GM12878 (cell line): ENCODE measurements around the gene GNLY. TPM values are rescaled to one million over a fixed set of nuclear protein-coding genes. Genes with fewer than 3 reads are reported as not detected.

Source experiments
- ATAC-seq: fragments of 200-7000 bp; cut with Tn5 transposase; 3 replicates; pipeline ENCODE4 v1.9.1; 2020; ENCODE audit warnings: mild to moderate bottlenecking, moderate library complexity
- BruUV-seq: library from RNA; stranded (reverse); fragments of 400-500 nt; replicated peaks from 2 replicates; lab custom pipeline; 2021; lab: Mats Ljungman, UMichigan
- CTCF ChIA-PET: fragments of 300-600 bp; sonication (Branson Sonifier 250); formaldehyde crosslinking; extraction: SDS; loops from one replicate; lab custom pipeline; 2021; ENCODE audit warnings: inconsistent platforms; lab: Yijun Ruan, JAX
- POLR2A ChIA-PET: fragments of 350-600 bp; formaldehyde crosslinking; extraction: SDS; loops from one replicate; lab custom pipeline; 2021; ENCODE audit warnings: inconsistent platforms; lab: Charles Lee
- RAD21 ChIA-PET: fragments of 300-600 bp; sonication (Branson Sonifier 250); formaldehyde crosslinking; loops from one replicate; lab custom pipeline; 2023; ENCODE audit warnings: antibody characterized with exemption; ENCODE audit not compliant: unreplicated experiment; lab: Charles Lee
- SMC1A ChIA-PET: fragments of 300-600 bp; sonication (Branson Sonifier 250); formaldehyde crosslinking; loops from one replicate; lab custom pipeline; 2023; ENCODE audit not compliant: unreplicated experiment, uncharacterized antibody; lab: Charles Lee
- DNase-seq: peaks from one replicate; pipeline ENCODE4 v3.0.0-alpha.2; 2011; ENCODE audit warnings: low read depth, low spot score
- FAIRE-seq: peaks from 3 replicates; lab custom pipeline; 2011; peaks lifted over from hg19 to GRCh38; lab: Jason Lieb, UNC
- H2AFZ ChIP-seq: 2 replicates; pipeline ENCODE4 v1.6.0; 2011; ENCODE audit warnings: low read depth, low read length, control low read depth; ENCODE audit not compliant: control insufficient read depth
- H3K27ac ChIP-seq: 2 replicates; pipeline ENCODE4 v1.5.1; 2011; ENCODE audit warnings: control low read depth; ENCODE audit not compliant: control insufficient read depth, insufficient read depth
- H3K27me3 ChIP-seq, 2 experiments: replicated peaks in 1 of 2; 2 replicates each; pipeline versions ENCODE4 v1.6.0 to v1.6.1; 2011; ENCODE audit warnings: low read length in 1 of 2; ENCODE audit not compliant: control insufficient read depth in 2 of 2, insufficient read depth in 2 of 2
- H3K36me3 ChIP-seq, 2 experiments: 2 replicates each; pipeline ENCODE4 v1.5.1; 2011; ENCODE audit warnings: low read length in 1 of 2; ENCODE audit not compliant: control insufficient read depth in 2 of 2, insufficient read depth in 2 of 2
- H3K4me1 ChIP-seq: 2 replicates; pipeline ENCODE4 v1.6.1; 2011; ENCODE audit warnings: mild to moderate bottlenecking, low read length, moderate library complexity, mixed read lengths; ENCODE audit not compliant: control insufficient read depth, insufficient read depth
- H3K4me2 ChIP-seq: 2 replicates; pipeline ENCODE4 v1.6.0; 2011; ENCODE audit warnings: control low read depth; ENCODE audit not compliant: control insufficient read depth, insufficient read depth
- H3K4me3 ChIP-seq: fragments of 200-600 bp; sonication (generic); 2 replicates; pipeline ENCODE4 v1.5.1; 2016
- H3K79me2 ChIP-seq: 2 replicates; pipeline ENCODE4 v1.6.0; 2011; ENCODE audit warnings: low read length; ENCODE audit not compliant: control insufficient read depth, insufficient read depth
- H3K9ac ChIP-seq: 2 replicates; pipeline ENCODE4 v1.8.0; 2011; ENCODE audit warnings: low read length, control low read depth, mixed read lengths; ENCODE audit not compliant: control insufficient read depth, insufficient read depth
- H3K9me3 ChIP-seq: replicated peaks from 3 replicates; pipeline ENCODE4 v1.5.1; 2011; ENCODE audit warnings: mild to moderate bottlenecking, low read length; ENCODE audit not compliant: control insufficient read depth, insufficient read depth
- H4K20me1 ChIP-seq: 2 replicates; pipeline ENCODE4 v1.6.0; 2011; ENCODE audit not compliant: control insufficient read depth, insufficient read depth
- CBX5 ChIP-seq: sonication (generic); IDR thresholded peaks from 2 replicates; pipeline ENCODE4 v1.6.1; 2016; ENCODE audit warnings: low read depth, moderate library complexity, mild to moderate bottlenecking, inconsistent platforms
- E2F4 ChIP-seq: IDR thresholded peaks from 2 replicates; pipeline ENCODE4 v1.6.1; 2012; ENCODE audit warnings: low read depth, low read length, improper control_type of control experiment
- GATAD2B ChIP-seq: fragments of 450-650 bp; conservative IDR thresholded peaks from 2 replicates; pipeline ENCODE4 v1.6.1; 2017; ENCODE audit warnings: low read depth, mild to moderate bottlenecking, moderate library complexity
- IKZF2 ChIP-seq, 2 experiments: fragments of 450-650 bp; IDR thresholded peaks; 2 replicates each; pipeline ENCODE4 v1.6.1; 2017; ENCODE audit warnings: mild to moderate bottlenecking in 2 of 2, moderate library complexity in 2 of 2
- KLF5 ChIP-seq: fragments of 450-650 bp; IDR thresholded peaks from 2 replicates; pipeline ENCODE4 v1.6.1; 2014; ENCODE audit warnings: mild to moderate bottlenecking; ENCODE audit not compliant: partially characterized antibody
- MEF2B ChIP-seq: fragments of 450-650 bp; IDR thresholded peaks from 2 replicates; pipeline ENCODE4 v1.6.1; 2018; ENCODE audit warnings: mild to moderate bottlenecking, moderate library complexity; ENCODE audit not compliant: partially characterized antibody, poor library complexity, severe bottlenecking
- NBN ChIP-seq: fragments of 450-650 bp; IDR thresholded peaks from 2 replicates; pipeline ENCODE4 v1.6.1; 2016
- NR2F1 ChIP-seq: fragments of 450-650 bp; conservative IDR thresholded peaks from 2 replicates; pipeline ENCODE4 v1.6.1; 2017; ENCODE audit warnings: mild to moderate bottlenecking
- RAD21 ChIP-seq: IDR thresholded peaks from 2 replicates; pipeline ENCODE4 v1.6.1; 2011; ENCODE audit warnings: mild to moderate bottlenecking, low read depth, low read length, moderate library complexity; ENCODE audit not compliant: insufficient read depth
- RUNX3 ChIP-seq: IDR thresholded peaks from 2 replicates; pipeline ENCODE4 v1.6.1; 2012; ENCODE audit warnings: low read length, inconsistent platforms
- SMARCA5 ChIP-seq: fragments of 450-650 bp; IDR thresholded peaks from 2 replicates; pipeline ENCODE4 v1.6.1; 2017; ENCODE audit warnings: mild to moderate bottlenecking
- SMC3 ChIP-seq: IDR thresholded peaks from 2 replicates; pipeline ENCODE4 v1.6.1; 2011; ENCODE audit warnings: low read length, improper control_type of control experiment, borderline replicate concordance
- TCF12 ChIP-seq: IDR thresholded peaks from 2 replicates; pipeline ENCODE4 v1.6.1; 2011; ENCODE audit warnings: low read depth, mild to moderate bottlenecking, low read length
- YY1 ChIP-seq: IDR thresholded peaks from 2 replicates; pipeline ENCODE4 v1.6.1; 2011; ENCODE audit warnings: low read depth, mild to moderate bottlenecking, low read length
- ZNF592 ChIP-seq: fragments of 450-650 bp; IDR thresholded peaks from 2 replicates; pipeline ENCODE4 v1.6.1; 2017; ENCODE audit warnings: mild to moderate bottlenecking, moderate library complexity
- WGBS: methylation state at CpG from one replicate; pipeline ENCODE4 v1.1.6; 2016; ENCODE audit warnings: low lambda C conversion rate; ENCODE audit not compliant: insufficient replicate concordance, insufficient coverage; ENCODE audit errors: missing lambda C conversion rate; 5-methylcytosine and 5-hydroxymethylcytosine counted together
- in situ Hi-C: fragments of 300-500 bp; cut with MboI; formaldehyde crosslinking; loops from 9 replicates; pipeline ENCODE4 v1.14.3; 2018; ENCODE audit warnings: mixed read lengths
- intact Hi-C: fragments of 100-400 bp; cut with micrococcal nuclease; formaldehyde crosslinking; loops from one replicate; pipeline ENCODE4 v1.14.2; 2022; ENCODE audit not compliant: unreplicated experiment
- polyA plus RNA-seq, 11 experiments: library from polyadenylated mRNA; depleted of rRNA in 4 of 11; unstranded in 6 of 11; stranded (reverse) in 5 of 11; fragments of >200 nt; fragmentation: Nextera tagmentation in 4 of 11; fragmentation: Illumina TruSeq in 1 of 11; extraction: Ambion mirVana in 4 of 11; extraction: Trizol in 1 of 11; gene quantifications; 1 replicate in 1 of 11; 2 replicates in 10 of 11; pipeline versions ENCODE4 v1.2.1 to v1.2.3, GENCODE V29; 2011 to 2016; ENCODE audit warnings: inconsistent platforms in 2 of 11, missing spikeins in 2 of 11, low read depth in 1 of 11
- total RNA-seq, 4 experiments: library from RNA; depleted of rRNA in 3 of 4; stranded (reverse); fragments of >200 nt in 3 of 4; fragmentation: Illumina TruSeq in 1 of 4; extraction: Trizol in 1 of 4; gene quantifications; 2 replicates each; pipeline versions ENCODE4 v1.2.1 to v1.2.3, GENCODE V29; 2013 to 2021
- TF ChIP-seq, protein P1 (sequence below): fragments of 450-650 bp; IDR thresholded peaks from 2 replicates; pipeline ENCODE4 v1.6.1; 2016; ENCODE audit warnings: mild to moderate bottlenecking

The GNLY gene
- total and polyA plus RNA-seq, 10 of the 15 experiments (the other 5 are each of a cell fraction or from before 2014, with no cell fraction given): 0.18 to 0.42 TPM; not detected in 8

DNA sequence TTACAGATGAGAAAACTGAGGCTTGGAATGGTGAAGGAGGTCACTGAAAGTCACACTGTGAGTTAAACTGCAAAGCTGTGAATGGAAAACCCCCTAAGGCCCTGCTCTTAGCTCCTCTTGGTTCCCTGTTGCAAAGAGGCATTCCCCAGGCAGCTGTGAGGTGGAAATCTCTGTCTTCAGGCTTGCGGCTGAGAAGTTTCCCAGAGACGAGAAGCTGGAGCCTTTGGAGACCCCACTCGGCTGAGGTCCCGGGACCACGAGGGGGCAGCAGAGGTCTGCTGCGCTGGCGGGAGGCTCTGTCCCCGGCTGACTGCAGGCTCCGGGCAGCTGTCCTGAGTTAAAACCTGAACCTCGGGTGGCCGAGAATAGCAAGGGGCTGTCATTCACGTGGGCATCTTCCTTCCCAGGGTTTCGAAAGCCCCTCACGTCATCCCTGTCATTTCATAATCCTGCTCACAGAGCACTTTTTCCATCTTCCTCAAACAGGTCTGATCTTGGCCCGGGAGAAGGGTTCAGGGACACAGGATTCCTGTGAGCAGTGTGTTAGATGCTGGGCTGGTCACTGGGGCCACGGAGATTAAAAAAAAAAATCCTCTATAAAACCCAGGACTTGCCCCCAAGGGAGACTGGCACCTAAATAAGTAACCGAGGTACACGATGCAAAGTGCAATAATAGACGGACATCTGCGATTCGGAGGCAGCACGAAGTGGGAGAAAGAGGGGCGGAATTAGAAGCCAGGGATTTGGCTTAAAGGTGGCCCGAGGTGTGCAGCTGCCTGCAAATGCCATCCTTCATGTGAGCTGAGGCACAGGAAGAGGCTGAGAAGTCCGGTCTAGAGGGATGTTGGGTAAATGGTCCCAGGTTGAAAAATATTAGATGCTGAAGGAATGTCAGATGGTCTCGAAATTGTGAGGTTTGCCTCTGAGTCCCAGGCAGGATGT lies 35.0 kb downstream of the GNLY start:
- intact Hi-C loops: loop anchor here (1.0 to 5.0 kb wide), 3 partner anchors 52 to 351 kb away; no protein-coding TSS in a partner anchor
- in situ Hi-C loops: loop anchor here (10.0 kb wide), 1 partner anchor 86 kb away; no protein-coding TSS in a partner anchor
- H3K4me2 ChIP-seq: no peak overlapping the region
- TF ChIP-seq YY1 (peak; percentile 70), NR2F1 (peak; percentile 60; the same call in 1 of the 2 replicates), ZNF592 (no peak), GATAD2B (peak; percentile 83; the same call in 1 of the 2 replicates), E2F4 (0 out of 2 replicates have a peak, but pooled peaks have one; percentile 47), CBX5 (no peak), SMC3 (peak; percentile 97), IKZF2 (IDR thresholded peaks at IDR 0.05) (peak; percentile 49 to 51; a peak in 2 of 4 replicates), NBN (0 out of 2 replicates have a peak, but pooled peaks have one; percentile 22), RUNX3 (peak; percentile 39), SMARCA5 (0 out of 2 replicates have a peak, but pooled peaks have one; percentile 18), MEF2B (peak; percentile 91), KLF5 (no peak), RAD21 (peak; percentile 94), TCF12 (peak; percentile 59; the same call in 1 of the 2 replicates)
- TF ChIP-seq, protein P1, sequence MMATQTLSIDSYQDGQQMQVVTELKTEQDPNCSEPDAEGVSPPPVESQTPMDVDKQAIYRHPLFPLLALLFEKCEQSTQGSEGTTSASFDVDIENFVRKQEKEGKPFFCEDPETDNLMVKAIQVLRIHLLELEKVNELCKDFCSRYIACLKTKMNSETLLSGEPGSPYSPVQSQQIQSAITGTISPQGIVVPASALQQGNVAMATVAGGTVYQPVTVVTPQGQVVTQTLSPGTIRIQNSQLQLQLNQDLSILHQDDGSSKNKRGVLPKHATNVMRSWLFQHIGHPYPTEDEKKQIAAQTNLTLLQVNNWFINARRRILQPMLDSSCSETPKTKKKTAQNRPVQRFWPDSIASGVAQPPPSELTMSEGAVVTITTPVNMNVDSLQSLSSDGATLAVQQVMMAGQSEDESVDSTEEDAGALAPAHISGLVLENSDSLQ: 0 out of 2 replicates have a peak, but pooled peaks have one; percentile 17

More for the DNA sequence above, 35.0 kb downstream of the GNLY start:
- ChIA-PET RAD21 (interaction anchor here (0.7 to 2.5 kb wide), 34 partner anchors 9 to 350 kb away, joined by 3 to 116 read pairs (median 5); partner anchors contain the start of gene ATOH8), POLR2A (interaction anchor here (0.6 to 1.3 kb wide), 4 partner anchors 16 to 98 kb away, joined by 3 to 6 read pairs (median 3); no protein-coding TSS in a partner anchor), SMC1A (interaction anchor here (0.7 to 2.5 kb wide), 34 partner anchors 10 to 447 kb away, joined by 3 to 106 read pairs (median 4); partner anchors contain the start of gene ST3GAL5), CTCF (interaction anchor here (0.6 to 2.5 kb wide), 51 partner anchors 8 to 350 kb away, joined by 3 to 234 read pairs (median 6); partner anchors contain the start of gene ST3GAL5)
- no peaks in the 10 kb centered on the region for H3K9me3 ChIP-seq
- H3K4me1 ChIP-seq: no peaks in the 10 kb centered on the region; the same call in 1 of the 2 replicates
- no peak overlapping the region for H3K9ac ChIP-seq
- no peaks in the 10 kb centered on the region for H3K27me3 ChIP-seq
- H3K36me3 ChIP-seq: no peaks in the 10 kb centered on the region
- no TSS peak for BruUV-seq
- DNase-seq: no peak
- no peak overlapping the region for H3K4me3 ChIP-seq
- H4K20me1 ChIP-seq: no peaks in the 10 kb centered on the region
- no peak overlapping the region for H3K27ac ChIP-seq
- ATAC-seq: peak; percentile 98
- FAIRE-seq: peak; percentile 88
- WGBS: 29% methylated on average over 26 of the region's 26 CpGs
- H2AFZ ChIP-seq: no peak overlapping the region
- no peaks in the 10 kb centered on the region for H3K79me2 ChIP-seq
